Lower lobe of right lung (tissue), 2 donors: ENCODE measurements around the gene CCR8. TPM values are rescaled to one million over a fixed set of nuclear protein-coding genes. Genes with fewer than 3 reads are reported as not detected.

ENCODE experiments used
- ATAC-seq, 2 donors: fragments of 200-7000 bp; cut with Tn5 transposase; one replicate each; pipeline ENCODE4 v1.9.1; 2020 to 2022; ENCODE audit warnings: mild to moderate bottlenecking in 2 of 2, moderate library complexity in 2 of 2
- DNase-seq: peaks from one replicate; pipeline ENCODE4 v3.0.0-alpha.2; 2020
- H3K27ac ChIP-seq: fragments of 200-600 bp; one replicate; pipeline ENCODE4 v1.8.0; 2022
- H3K27me3 ChIP-seq: fragments of 200-600 bp; one replicate; pipeline ENCODE4 v1.8.0; 2022; ENCODE audit warnings: low read depth
- H3K36me3 ChIP-seq: fragments of 200-600 bp; one replicate; pipeline ENCODE4 v1.8.0; 2022; ENCODE audit warnings: mild to moderate bottlenecking
- H3K4me1 ChIP-seq: fragments of 200-600 bp; one replicate; pipeline ENCODE4 v1.8.0; 2022
- H3K4me3 ChIP-seq: fragments of 200-600 bp; one replicate; pipeline ENCODE4 v1.8.0; 2022; ENCODE audit warnings: mild to moderate bottlenecking
- H3K9me3 ChIP-seq: fragments of 200-600 bp; one replicate; pipeline ENCODE4 v1.8.0; 2022
- intact Hi-C: fragments of 100-400 bp; cut with DNase I; formaldehyde crosslinking; loops from one replicate; pipeline ENCODE4 v1.11.0; 2022
- total RNA-seq: library from RNA; stranded (reverse); fragmentation: NEBNext Ultra II Directional; extraction: Animal tissue kit (Norgen Biotek cat#: 25700); gene quantifications from one replicate; pipeline ENCODE4 v1.2.1, GENCODE V29; 2021
- TF ChIP-seq, protein P1 (sequence below): fragments of 200-600 bp; IDR thresholded peaks from one replicate; pipeline ENCODE4 v1.8.0; 2022; ENCODE audit warnings: antibody characterized with exemption, mild to moderate bottlenecking
- donor health status: DM: no; HTN: yes; CAD: no; lungs with severe emphysema.

Gene CCR8
- total RNA-seq, 1 donor from 2014 or later = not detected

DNA sequence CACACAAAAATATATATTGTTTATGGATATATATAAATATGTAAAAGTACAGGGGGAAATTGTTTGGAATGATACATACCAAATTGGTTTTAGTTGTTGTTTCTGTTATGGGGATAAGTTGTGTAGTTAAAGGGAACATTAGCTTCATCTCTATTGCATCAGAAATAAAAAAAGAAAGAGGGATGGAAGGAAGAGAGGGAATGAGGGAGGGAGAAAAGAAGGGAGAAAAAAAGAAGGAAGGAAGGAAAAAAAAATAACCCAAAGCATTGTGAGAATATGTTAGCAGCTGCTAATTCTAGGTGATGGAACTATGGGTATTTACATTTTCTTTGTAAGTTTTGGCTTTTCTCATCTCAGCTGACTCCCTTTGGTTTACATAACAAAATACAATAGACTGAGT lies 1.3 kb downstream of the CCR8 start:
- ATAC-seq = no peak
- intact Hi-C loops = no loop called here
- H3K27me3 ChIP-seq = no peaks in the 10 kb centered on the region
- no peak overlapping the region for H3K27ac ChIP-seq
- H3K4me1 ChIP-seq = no peaks in the 10 kb centered on the region
- no peaks in the 10 kb centered on the region for H3K9me3 ChIP-seq
- H3K4me3 ChIP-seq = no peak overlapping the region
- TF ChIP-seq, protein P1, sequence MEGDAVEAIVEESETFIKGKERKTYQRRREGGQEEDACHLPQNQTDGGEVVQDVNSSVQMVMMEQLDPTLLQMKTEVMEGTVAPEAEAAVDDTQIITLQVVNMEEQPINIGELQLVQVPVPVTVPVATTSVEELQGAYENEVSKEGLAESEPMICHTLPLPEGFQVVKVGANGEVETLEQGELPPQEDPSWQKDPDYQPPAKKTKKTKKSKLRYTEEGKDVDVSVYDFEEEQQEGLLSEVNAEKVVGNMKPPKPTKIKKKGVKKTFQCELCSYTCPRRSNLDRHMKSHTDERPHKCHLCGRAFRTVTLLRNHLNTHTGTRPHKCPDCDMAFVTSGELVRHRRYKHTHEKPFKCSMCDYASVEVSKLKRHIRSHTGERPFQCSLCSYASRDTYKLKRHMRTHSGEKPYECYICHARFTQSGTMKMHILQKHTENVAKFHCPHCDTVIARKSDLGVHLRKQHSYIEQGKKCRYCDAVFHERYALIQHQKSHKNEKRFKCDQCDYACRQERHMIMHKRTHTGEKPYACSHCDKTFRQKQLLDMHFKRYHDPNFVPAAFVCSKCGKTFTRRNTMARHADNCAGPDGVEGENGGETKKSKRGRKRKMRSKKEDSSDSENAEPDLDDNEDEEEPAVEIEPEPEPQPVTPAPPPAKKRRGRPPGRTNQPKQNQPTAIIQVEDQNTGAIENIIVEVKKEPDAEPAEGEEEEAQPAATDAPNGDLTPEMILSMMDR = no peak
- DNase-seq = no peak
- no peaks in the 10 kb centered on the region for H3K36me3 ChIP-seq

DNA sequence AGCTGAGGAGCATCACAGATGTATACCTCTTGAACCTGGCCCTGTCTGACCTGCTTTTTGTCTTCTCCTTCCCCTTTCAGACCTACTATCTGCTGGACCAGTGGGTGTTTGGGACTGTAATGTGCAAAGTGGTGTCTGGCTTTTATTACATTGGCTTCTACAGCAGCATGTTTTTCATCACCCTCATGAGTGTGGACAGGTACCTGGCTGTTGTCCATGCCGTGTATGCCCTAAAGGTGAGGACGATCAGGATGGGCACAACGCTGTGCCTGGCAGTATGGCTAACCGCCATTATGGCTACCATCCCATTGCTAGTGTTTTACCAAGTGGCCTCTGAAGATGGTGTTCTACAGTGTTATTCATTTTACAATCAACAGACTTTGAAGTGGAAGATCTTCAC lies 3.0 kb downstream of the CCR8 start:
- no peaks in the 10 kb centered on the region for H3K9me3 ChIP-seq
- no peak for DNase-seq
- intact Hi-C loops = no loop called here
- H3K27ac ChIP-seq = no peak overlapping the region
- ATAC-seq = no peak
- no peaks in the 10 kb centered on the region for H3K4me1 ChIP-seq
- H3K4me3 ChIP-seq = no peak overlapping the region
- TF ChIP-seq, protein P1 = no peak
- H3K36me3 ChIP-seq = no peaks in the 10 kb centered on the region
- no peaks in the 10 kb centered on the region for H3K27me3 ChIP-seq

DNA sequence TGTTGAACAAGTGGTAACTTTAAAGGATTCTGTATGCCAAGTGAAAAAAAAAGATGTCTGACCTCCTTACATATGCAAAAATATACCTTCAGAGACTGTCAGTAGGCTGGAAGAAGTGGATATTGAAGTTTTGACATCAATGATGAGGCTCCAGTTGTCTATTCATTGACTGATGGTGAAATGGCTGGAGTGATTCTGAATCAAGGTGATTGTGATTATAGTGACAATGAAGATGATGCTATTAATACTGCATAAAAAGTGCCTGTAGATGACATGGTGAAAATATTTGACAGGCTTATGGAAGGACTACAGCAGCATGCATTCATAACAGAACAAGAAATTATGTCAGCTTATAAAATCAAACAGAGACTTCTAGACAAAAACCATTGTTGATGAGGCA lies 4.1 kb downstream of the CCR8 start:
- H3K27me3 ChIP-seq = no peaks in the 10 kb centered on the region
- H3K9me3 ChIP-seq = no peaks in the 10 kb centered on the region
- H3K36me3 ChIP-seq = no peaks in the 10 kb centered on the region
- no peaks in the 10 kb centered on the region for H3K4me1 ChIP-seq
- TF ChIP-seq, protein P1 = no peak
- ATAC-seq (no peak), DNase-seq (no peak)
- intact Hi-C loops = no loop called here
- no peak overlapping the region for H3K27ac ChIP-seq
- H3K4me3 ChIP-seq = no peak overlapping the region

DNA sequence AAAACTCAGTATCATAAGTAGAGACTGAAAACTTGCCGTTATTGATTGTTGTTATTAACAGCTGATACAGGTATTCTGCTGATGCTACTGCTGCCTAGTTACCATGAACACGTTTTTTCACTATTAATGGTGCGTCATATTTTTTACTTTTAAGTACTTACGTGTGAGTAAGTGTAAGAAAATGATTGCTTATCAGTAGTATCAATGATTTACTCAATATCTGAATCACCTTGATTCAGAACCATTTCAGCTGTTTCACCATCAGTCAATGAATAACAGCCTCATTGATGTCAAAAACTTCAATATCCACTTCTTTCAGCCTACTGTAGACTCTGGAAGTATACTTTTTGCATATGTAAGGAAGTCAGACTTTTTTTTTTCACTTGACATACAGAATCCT lies 4.7 kb downstream of the CCR8 start:
- TF ChIP-seq, protein P1 = no peak
- DNase-seq (no peak), ATAC-seq (no peak)
- Histone ChIP-seq H3K27me3 (no peaks in the 10 kb centered on the region), H3K4me1 (no peaks in the 10 kb centered on the region), H3K4me3 (no peak overlapping the region), H3K27ac (no peak overlapping the region), H3K36me3 (no peaks in the 10 kb centered on the region), H3K9me3 (no peaks in the 10 kb centered on the region)
- intact Hi-C loops = no loop called here

DNA sequence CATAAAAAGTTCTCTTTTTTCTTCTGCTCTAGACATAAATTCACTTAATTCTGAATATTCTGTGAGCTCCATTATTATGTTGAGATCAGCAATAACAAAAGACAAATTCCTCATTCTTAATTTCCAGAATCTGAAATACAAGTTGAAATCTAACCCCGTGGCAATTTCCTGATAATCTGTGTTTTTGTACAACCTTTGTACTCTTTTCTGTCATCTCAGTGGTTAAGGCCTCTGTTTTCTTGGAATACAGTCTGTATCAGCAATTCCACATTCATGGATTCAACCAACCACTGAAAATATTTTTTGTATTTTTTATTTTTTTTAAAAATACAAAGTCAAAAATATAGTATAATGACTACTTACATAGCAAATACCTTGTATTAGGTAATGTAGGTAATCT lies 8.7 kb downstream of the CCR8 start:
- Histone ChIP-seq H3K36me3 (no peaks in the 10 kb centered on the region), H3K9me3 (no peaks in the 10 kb centered on the region), H3K27me3 (no peaks in the 10 kb centered on the region), H3K4me3 (no peak overlapping the region), H3K27ac (no peak overlapping the region), H3K4me1 (no peaks in the 10 kb centered on the region)
- DNase-seq (no peak), ATAC-seq (no peak)
- TF ChIP-seq, protein P1 = no peak
- intact Hi-C loops = no loop called here

DNA sequence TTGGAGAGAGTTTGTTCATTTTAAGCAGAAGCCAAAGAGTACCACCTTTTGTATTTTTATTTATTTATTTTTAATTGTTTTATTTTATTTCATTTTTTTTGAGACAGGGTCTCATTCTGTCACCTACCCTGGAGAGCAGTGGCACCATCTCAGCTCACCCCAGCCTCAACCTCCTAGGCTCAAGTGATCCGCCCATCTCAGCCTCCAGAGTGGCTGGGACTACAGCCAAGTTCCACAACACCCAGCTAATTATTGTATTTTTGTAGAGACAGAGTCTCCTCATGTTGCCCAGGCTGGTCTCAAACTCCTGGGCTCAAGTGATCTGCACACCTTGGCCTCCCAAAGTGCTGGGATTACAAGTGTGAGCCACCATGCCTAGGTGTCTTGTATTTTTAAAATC lies 9.6 kb downstream of the CCR8 start:
- H3K9me3 ChIP-seq = no peaks in the 10 kb centered on the region
- DNase-seq (no peak), ATAC-seq (no peak)
- H3K27me3 ChIP-seq = no peaks in the 10 kb centered on the region
- H3K36me3 ChIP-seq = no peaks in the 10 kb centered on the region
- no peak overlapping the region for H3K27ac ChIP-seq
- no peak overlapping the region for H3K4me3 ChIP-seq
- TF ChIP-seq, protein P1 = no peak
- intact Hi-C loops = no loop called here
- H3K4me1 ChIP-seq = no peaks in the 10 kb centered on the region
